Kidney (tissue), 14 donors: Measurements from ENCODE around the gene JADE2. TPM values are rescaled to one million over a fixed set of nuclear protein-coding genes. Genes with fewer than 3 reads are reported as not detected.
"Not testable (repeated sequence)": the region's sequence is repeated elsewhere in the genome, so short reads cannot be mapped to it uniquely, and the experiment has no call there.

ENCODE experiments used
- DNase-seq, 5 donors: peaks; one replicate each; pipeline ENCODE4 v3.0.0-alpha.2; 2013 to 2020
- FAIRE-seq: peaks from 2 replicates; lab custom pipeline; 2012; peaks lifted over from hg19 to GRCh38; lab: Jason Lieb, UNC
- H3K27ac ChIP-seq, 2 donors: one replicate each; pipeline ENCODE4 v1.7.0; 2013; ENCODE audit warnings: low read depth in 2 of 2, low read length in 2 of 2, inconsistent platforms in 1 of 2
- H3K27me3 ChIP-seq: one replicate; pipeline ENCODE4 v1.7.1; 2013; ENCODE audit warnings: low read length, inconsistent platforms; ENCODE audit not compliant: control insufficient read depth, insufficient read depth
- H3K36me3 ChIP-seq, 3 donors: one replicate each; pipeline versions ENCODE4 v1.7.0 to v1.7.1; 2013; ENCODE audit warnings: low read length in 3 of 3, control low read depth in 1 of 3, inconsistent platforms in 1 of 3; ENCODE audit not compliant: insufficient read depth in 3 of 3, control insufficient read depth in 2 of 3
- H3K4me1 ChIP-seq, 3 donors: one replicate each; pipeline versions ENCODE4 v1.7.0 to v1.7.1; 2013; ENCODE audit warnings: low read length in 3 of 3, inconsistent platforms in 1 of 3, low read depth in 1 of 3; ENCODE audit not compliant: control insufficient read depth in 2 of 3, insufficient read depth in 2 of 3
- H3K4me3 ChIP-seq, 3 donors: one replicate each; pipeline versions ENCODE4 v1.7.0 to v1.8.1; 2013; ENCODE audit warnings: low read length in 3 of 3, control low read depth in 1 of 3, inconsistent platforms in 1 of 3
- H3K9ac ChIP-seq, 3 donors: one replicate each; pipeline versions ENCODE4 v1.7.0 to v1.7.1; 2013; ENCODE audit warnings: low read length in 3 of 3, control low read depth in 1 of 3, inconsistent platforms in 1 of 3
- H3K9me3 ChIP-seq, 3 donors: one replicate each; pipeline versions ENCODE4 v1.7.0 to v1.7.1; 2013; ENCODE audit warnings: low read length in 3 of 3, control low read depth in 1 of 3, inconsistent platforms in 1 of 3; ENCODE audit not compliant: control insufficient read depth in 2 of 3, insufficient read depth in 1 of 3
- CTCF ChIP-seq: IDR thresholded peaks from 3 replicates; pipeline ENCODE4 v1.5.1; 2012; ENCODE audit warnings: mild to moderate bottlenecking, moderate library complexity, borderline replicate concordance; ENCODE audit not compliant: insufficient read depth; ENCODE audit errors: extremely low read depth
- intact Hi-C: fragments of 100-400 bp; cut with DNase I; formaldehyde crosslinking; loops from one replicate; pipeline ENCODE4 v1.11.1; 2022
- polyA plus RNA-seq: library from polyadenylated mRNA; stranded (reverse); fragments of 350-450 nt; fragmentation: Illumina TruSeq; extraction: RNeasy Lipid Tissue Mini Kit (QIAGEN cat#74804); gene quantifications from one replicate; pipeline ENCODE4 v1.2.3, GENCODE V29; 2014; ENCODE audit warnings: low read depth, low replicate concordance; ENCODE audit not compliant: insufficient read depth
- total RNA-seq: library from RNA; stranded (reverse); fragmentation: NEBNext Ultra II Directional; extraction: Animal tissue kit (Norgen Biotek cat#: 25700); gene quantifications from one replicate; pipeline ENCODE4 v1.2.1, GENCODE V29; 2021
- donor health status: control.
- donor health status: control.
- donor health status: control.
- donor health status: control.
- donor health status: control.
- donor health status: DM: yes; HTN: yes; CAD: no.
- donor health status: Normal renal cell carcinoma (clear cell type).

Gene JADE2
- total and polyA plus RNA-seq, 2 donors from 2014 or later: 9.2 to 99.6 TPM

- H3K27me3 ChIP-seq: no peaks in the 10 kb centered on the region
- H3K4me3 ChIP-seq: no peak overlapping the region
- no peak overlapping the region for H3K9ac ChIP-seq
- intact Hi-C loops: no loop called here
- no peaks in the 10 kb centered on the region for H3K36me3 ChIP-seq
- peak in 1 of 5 donors; percentile 15 for DNase-seq
- no peak overlapping the region for H3K27ac ChIP-seq
- H3K9me3 ChIP-seq: no peaks in the 10 kb centered on the region
- no peak for FAIRE-seq
- H3K4me1 ChIP-seq: no peaks in the 10 kb centered on the region
- TF ChIP-seq CTCF: no peak
Measured at GRCh38 chr5:134491841-134492442, 33.5 kb upstream of the JADE2 start.

GRCh38 chr5:134492568-134492967, 32.9 kb upstream of the JADE2 start:
- Histone ChIP-seq H3K36me3 (no peaks in the 10 kb centered on the region), H3K9me3 (no peaks in the 10 kb centered on the region), H3K9ac (no peak overlapping the region), H3K4me3 (no peak overlapping the region), H3K27me3 (no peaks in the 10 kb centered on the region), H3K4me1 (no peaks in the 10 kb centered on the region), H3K27ac (no peak overlapping the region)
- TF ChIP-seq CTCF: no peak
- intact Hi-C loops: no loop called here
- DNase-seq (peak in 1 of 5 donors; percentile 7), FAIRE-seq (no peak)

- Histone ChIP-seq H3K9me3 (no peaks in the 10 kb centered on the region), H3K36me3 (no peaks in the 10 kb centered on the region), H3K27me3 (no peaks in the 10 kb centered on the region), H3K9ac (no peak overlapping the region), H3K4me3 (no peak overlapping the region), H3K27ac (no peak overlapping the region), H3K4me1 (no peaks in the 10 kb centered on the region)
- TF ChIP-seq CTCF: no peak
- intact Hi-C loops: no loop called here
- peak in 1 of 5 donors; percentile 33 for DNase-seq
- FAIRE-seq: no peak
Measured at GRCh38 chr5:134493461-134494055, 31.9 kb upstream of the JADE2 start.

- no peaks in the 10 kb centered on the region for H3K4me1 ChIP-seq
- DNase-seq: no peak
- intact Hi-C loops: no loop called here
- H3K4me3 ChIP-seq: no peak overlapping the region
- H3K27me3 ChIP-seq: no peaks in the 10 kb centered on the region
- no peak for TF ChIP-seq CTCF
- no peak overlapping the region for H3K27ac ChIP-seq
- no peak for FAIRE-seq
- no peak overlapping the region for H3K9ac ChIP-seq
- no peaks in the 10 kb centered on the region for H3K9me3 ChIP-seq
- no peaks in the 10 kb centered on the region for H3K36me3 ChIP-seq
Measured at GRCh38 chr5:134494780-134495179, 30.7 kb upstream of the JADE2 start.

GRCh38 chr5:134499905-134500304, 25.6 kb upstream of the JADE2 start:
- H3K9me3 ChIP-seq, DNase-seq, H3K9ac ChIP-seq, H3K27ac ChIP-seq, intact Hi-C loops, H3K4me3 ChIP-seq, FAIRE-seq, H3K36me3 ChIP-seq, H3K27me3 ChIP-seq: not testable (repeated sequence)
- H3K4me1 ChIP-seq: peaks cover 0 to 18% (median 16%) of the 10 kb centered on the region in 3 donors
